ENCODE measurements around the gene SLC35F3. TPM values are rescaled to one million over a fixed set of nuclear protein-coding genes. Genes with fewer than 3 reads are reported as not detected.

SLC35F3 gene
- total RNA-seq, 1 experiment from 2014 or later = 22.7 TPM

DNA sequence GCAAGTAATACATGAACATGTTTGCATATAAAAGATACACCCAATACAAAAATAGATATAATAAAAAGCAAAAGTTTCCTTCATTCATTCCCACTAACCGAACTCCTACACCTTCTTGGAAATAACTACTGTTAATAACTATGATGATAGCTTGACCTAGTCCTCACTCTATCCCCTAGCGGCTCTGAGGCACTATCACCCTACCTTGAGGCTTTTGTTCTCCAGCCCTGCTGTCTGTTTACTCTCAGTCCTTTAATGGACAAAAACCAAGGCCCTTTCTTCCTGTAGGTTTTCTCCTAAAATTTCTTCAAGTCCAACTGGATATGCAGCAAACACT, 186.6 kb downstream of the SLC35F3 start:
- CTCF ChIA-PET = no interaction called here
- Histone ChIP-seq H3K4me3 (ENCODE audit: low read depth, low read length, poor library complexity, severe bottlenecking) (no peak overlapping the region), H3K27me3 (replicated peaks; ENCODE audit: insufficient read depth, low read depth, low read length, poor library complexity) (no peaks in the 10 kb centered on the region), H3K4me1 (ENCODE audit: insufficient read depth, low read length, poor library complexity, severe bottlenecking) (no peaks in the 10 kb centered on the region), H3K9me3 (ENCODE audit: low read depth, low read length, poor library complexity, severe bottlenecking) (no peaks in the 10 kb centered on the region), H3K27ac (ENCODE audit: low read depth, low read length, poor library complexity, severe bottlenecking) (no peak overlapping the region), H3K36me3 (ENCODE audit: insufficient read depth, low read length, poor library complexity, severe bottlenecking) (no peaks in the 10 kb centered on the region)
- POLR2A ChIA-PET (ENCODE audit: low non-redundant PET) = no interaction called here
- intact Hi-C loops (cut with micrococcal nuclease; ENCODE audit: unreplicated experiment) = no loop called here
- TF ChIP-seq EZH2 (IDR thresholded peaks at IDR 0.05; ENCODE audit: borderline replicate concordance, low read depth, low read length, poor library complexity, severe bottlenecking) = no peak
- TF ChIP-seq, protein P1, sequence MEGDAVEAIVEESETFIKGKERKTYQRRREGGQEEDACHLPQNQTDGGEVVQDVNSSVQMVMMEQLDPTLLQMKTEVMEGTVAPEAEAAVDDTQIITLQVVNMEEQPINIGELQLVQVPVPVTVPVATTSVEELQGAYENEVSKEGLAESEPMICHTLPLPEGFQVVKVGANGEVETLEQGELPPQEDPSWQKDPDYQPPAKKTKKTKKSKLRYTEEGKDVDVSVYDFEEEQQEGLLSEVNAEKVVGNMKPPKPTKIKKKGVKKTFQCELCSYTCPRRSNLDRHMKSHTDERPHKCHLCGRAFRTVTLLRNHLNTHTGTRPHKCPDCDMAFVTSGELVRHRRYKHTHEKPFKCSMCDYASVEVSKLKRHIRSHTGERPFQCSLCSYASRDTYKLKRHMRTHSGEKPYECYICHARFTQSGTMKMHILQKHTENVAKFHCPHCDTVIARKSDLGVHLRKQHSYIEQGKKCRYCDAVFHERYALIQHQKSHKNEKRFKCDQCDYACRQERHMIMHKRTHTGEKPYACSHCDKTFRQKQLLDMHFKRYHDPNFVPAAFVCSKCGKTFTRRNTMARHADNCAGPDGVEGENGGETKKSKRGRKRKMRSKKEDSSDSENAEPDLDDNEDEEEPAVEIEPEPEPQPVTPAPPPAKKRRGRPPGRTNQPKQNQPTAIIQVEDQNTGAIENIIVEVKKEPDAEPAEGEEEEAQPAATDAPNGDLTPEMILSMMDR (conservative IDR thresholded peaks at IDR 0.05; ENCODE audit: low read depth, low read length) = no peak
- no peak for DNase-seq (ENCODE audit: low spot score)
- BruUV-seq (replicated peaks) = no TSS peak

DNA sequence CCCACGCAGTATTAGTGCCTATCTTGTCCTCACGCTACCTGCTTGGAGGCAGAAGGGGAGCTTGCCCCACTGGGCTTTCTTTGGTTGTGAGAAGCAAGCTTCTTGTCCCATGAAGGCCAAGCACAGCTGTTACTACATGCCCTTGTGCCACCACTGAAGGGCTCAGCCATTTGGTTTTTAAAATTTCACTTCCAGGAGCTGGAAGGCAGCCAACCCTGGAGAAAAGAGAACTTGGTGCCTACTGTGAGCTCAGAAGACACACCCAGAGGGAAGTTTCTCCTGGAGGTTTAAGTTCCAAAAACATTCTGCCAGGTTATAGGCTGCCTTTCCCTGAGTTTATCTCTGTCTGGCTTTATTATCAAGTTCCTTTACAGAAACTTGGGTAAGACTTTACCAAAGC, 187.4 kb downstream of the SLC35F3 start:
- ChIA-PET CTCF (interaction anchor here (0.5 kb wide), 1 partner anchor 27 kb away, joined by 3 read pairs; no protein-coding TSS in a partner anchor), POLR2A (ENCODE audit: low non-redundant PET) (no interaction called here)
- Histone ChIP-seq H3K9me3 (ENCODE audit: low read depth, low read length, poor library complexity, severe bottlenecking) (no peaks in the 10 kb centered on the region), H3K4me3 (ENCODE audit: low read depth, low read length, poor library complexity, severe bottlenecking) (no peak overlapping the region), H3K27me3 (replicated peaks; ENCODE audit: insufficient read depth, low read depth, low read length, poor library complexity) (no peaks in the 10 kb centered on the region), H3K36me3 (ENCODE audit: insufficient read depth, low read length, poor library complexity, severe bottlenecking) (no peaks in the 10 kb centered on the region), H3K4me1 (ENCODE audit: insufficient read depth, low read length, poor library complexity, severe bottlenecking) (no peaks in the 10 kb centered on the region), H3K27ac (ENCODE audit: low read depth, low read length, poor library complexity, severe bottlenecking) (no peak overlapping the region)
- DNase-seq (ENCODE audit: low spot score) = peak; percentile 17
- no TSS peak for BruUV-seq (replicated peaks)
- intact Hi-C loops (cut with micrococcal nuclease; ENCODE audit: unreplicated experiment) = no loop called here
- no peak for TF ChIP-seq EZH2 (IDR thresholded peaks at IDR 0.05; ENCODE audit: borderline replicate concordance, low read depth, low read length, poor library complexity, severe bottlenecking)
- TF ChIP-seq, protein P1 (conservative IDR thresholded peaks at IDR 0.05; ENCODE audit: low read depth, low read length) = no peak

DNA sequence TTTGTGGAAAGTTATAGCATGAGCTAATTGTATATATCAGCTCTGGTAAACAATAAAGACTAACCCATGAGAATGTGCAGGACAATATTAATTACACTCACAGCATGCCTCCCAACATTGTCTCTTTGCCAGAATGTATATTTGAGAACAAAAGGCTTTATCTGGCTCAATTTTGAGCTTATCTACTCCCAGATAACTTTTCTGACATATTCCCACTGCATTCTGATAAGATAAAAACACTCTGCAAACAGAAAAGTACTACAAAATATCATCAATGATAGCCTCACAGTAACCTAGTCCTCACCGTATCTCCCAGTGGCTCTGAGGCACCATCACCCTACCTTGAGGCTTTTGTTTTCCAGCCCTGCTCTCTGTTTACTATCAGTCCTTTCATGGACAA, 188.6 kb downstream of the SLC35F3 start:
- Histone ChIP-seq H3K9me3 (ENCODE audit: low read depth, low read length, poor library complexity, severe bottlenecking) (no peaks in the 10 kb centered on the region), H3K4me1 (ENCODE audit: insufficient read depth, low read length, poor library complexity, severe bottlenecking) (no peaks in the 10 kb centered on the region), H3K4me3 (ENCODE audit: low read depth, low read length, poor library complexity, severe bottlenecking) (no peak overlapping the region), H3K36me3 (ENCODE audit: insufficient read depth, low read length, poor library complexity, severe bottlenecking) (no peaks in the 10 kb centered on the region), H3K27ac (ENCODE audit: low read depth, low read length, poor library complexity, severe bottlenecking) (no peak overlapping the region), H3K27me3 (replicated peaks; ENCODE audit: insufficient read depth, low read depth, low read length, poor library complexity) (no peaks in the 10 kb centered on the region)
- intact Hi-C loops (cut with micrococcal nuclease; ENCODE audit: unreplicated experiment) = no loop called here
- DNase-seq (ENCODE audit: low spot score) = no peak
- no TSS peak for BruUV-seq (replicated peaks)
- CTCF ChIA-PET = no interaction called here
- POLR2A ChIA-PET (ENCODE audit: low non-redundant PET) = interaction anchor here (0.6 kb wide), 1 partner anchor 402 kb away, joined by 9 read pairs; no protein-coding TSS in a partner anchor
- no peak for TF ChIP-seq EZH2 (IDR thresholded peaks at IDR 0.05; ENCODE audit: borderline replicate concordance, low read depth, low read length, poor library complexity, severe bottlenecking)
- TF ChIP-seq, protein P1 (conservative IDR thresholded peaks at IDR 0.05; ENCODE audit: low read depth, low read length) = no peak
